Activated T-helper 9 cell treated with anti-CD3 and anti-CD28 coated beads, Interleukin-2, amount 50 U/mL, for 16 hours (primary cell): ENCODE data around the gene TNFRSF25.
"Not testable (repeated sequence)": the region's sequence is repeated elsewhere in the genome, so short reads cannot be mapped to it uniquely, and the experiment has no call there.

Source experiments
- DNase-seq: peaks from one replicate; pipeline ENCODE4 v3.0.0-alpha.2; 2020; ENCODE audit warnings: low read depth

Gene TNFRSF25

GRCh38 chr1:6502000-6502891 lies 36.3 kb upstream of the TNFRSF25 start:
- DNase-seq, result no peak

- no peak for DNase-seq
Observed at GRCh38 chr1:6501279-6501813, 35.4 kb upstream of the TNFRSF25 start.

DNA sequence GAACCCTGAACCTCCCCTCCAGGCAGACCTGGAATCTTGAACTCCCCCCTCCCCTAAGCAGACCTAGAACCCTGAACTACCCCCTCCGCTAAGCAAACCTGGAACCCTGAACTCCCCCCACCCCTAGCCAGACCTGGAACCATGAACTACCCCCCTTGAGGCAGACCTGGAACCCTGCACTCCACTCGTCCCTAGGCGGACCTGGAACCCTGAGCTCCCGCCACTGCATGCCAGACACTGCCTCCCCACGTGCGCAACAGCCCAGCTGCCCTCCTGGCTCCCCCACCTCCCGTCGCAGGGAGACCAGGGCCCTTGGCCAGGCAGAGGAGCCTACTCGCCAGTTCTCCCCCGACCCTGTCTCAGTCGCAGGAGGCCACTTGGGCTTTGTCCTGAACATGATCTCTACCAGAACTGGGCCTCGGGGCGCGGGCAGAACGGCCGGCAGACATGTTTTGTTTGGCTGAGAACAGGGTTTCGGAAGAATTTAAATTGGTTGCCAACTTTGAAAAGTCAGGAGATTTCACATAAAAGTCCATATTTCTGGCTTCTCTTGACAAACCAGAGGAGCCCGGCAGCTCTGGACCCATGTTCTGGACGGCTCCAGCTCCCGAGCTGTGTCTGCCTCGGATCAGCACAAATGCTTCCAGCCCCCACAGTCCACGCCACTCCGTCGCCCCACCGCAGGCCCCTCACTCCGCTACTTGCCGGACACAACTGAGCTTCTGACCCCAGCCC lies 34.7 kb upstream of the TNFRSF25 start:
- DNase-seq, result no peak

DNA sequence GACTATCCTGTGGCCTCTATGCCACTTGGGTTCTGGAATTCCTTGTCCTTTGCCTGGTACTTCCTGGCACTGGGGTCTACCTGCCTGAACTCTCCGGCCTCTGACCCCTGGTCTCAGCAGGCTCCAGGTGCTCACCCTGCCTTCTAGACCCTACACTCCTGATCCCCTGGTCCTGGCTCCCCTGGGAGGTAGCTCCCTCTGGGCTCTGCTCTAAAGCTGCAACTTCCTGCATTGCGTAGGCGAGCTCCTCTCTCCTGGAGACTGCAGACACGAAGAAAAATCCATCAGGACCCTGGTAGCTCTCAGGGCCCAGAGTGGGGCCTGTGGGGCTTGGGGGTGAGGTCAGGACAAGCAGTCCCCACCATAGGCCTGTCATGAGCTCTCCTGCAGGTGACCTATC lies 33.3 kb upstream of the TNFRSF25 start:
- no peak for DNase-seq

- no peak for DNase-seq
Observed at GRCh38 chr1:6498576-6499111, 32.7 kb upstream of the TNFRSF25 start.

DNA sequence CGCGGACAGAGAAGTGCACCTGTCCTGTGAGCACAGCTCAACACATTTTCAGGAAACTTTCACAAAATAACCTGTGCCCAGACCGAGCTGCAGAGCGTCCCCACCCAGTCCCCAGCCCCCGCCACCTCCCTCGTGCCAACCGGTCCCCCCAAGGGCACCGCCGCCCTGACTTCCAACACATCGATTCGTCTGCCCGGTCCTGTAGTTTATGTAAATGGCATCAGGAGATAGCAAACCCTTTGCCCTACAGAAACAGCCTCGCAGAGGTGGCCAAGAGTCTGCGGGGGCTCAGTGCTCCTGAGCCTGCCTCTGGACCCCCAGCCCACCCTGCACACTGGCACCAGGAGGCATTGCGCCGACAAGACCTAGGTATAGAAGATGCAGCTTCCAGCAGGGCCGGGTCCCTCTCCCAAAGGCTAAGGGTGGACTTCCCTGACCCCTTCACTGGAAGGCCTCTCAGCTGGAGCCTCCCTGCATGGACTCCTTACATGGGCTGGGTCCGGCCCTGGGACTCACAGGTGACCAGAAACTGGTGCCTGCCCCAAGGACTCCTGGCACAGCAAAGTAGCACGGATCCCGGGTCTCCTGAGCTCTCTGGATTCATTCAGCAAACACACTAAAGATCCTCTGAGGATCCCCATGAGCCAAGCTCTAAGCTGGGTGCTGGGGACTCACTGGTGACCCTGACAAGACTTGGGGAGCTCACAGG lies 32.0 kb upstream of the TNFRSF25 start:
- DNase-seq, result no peak

DNA sequence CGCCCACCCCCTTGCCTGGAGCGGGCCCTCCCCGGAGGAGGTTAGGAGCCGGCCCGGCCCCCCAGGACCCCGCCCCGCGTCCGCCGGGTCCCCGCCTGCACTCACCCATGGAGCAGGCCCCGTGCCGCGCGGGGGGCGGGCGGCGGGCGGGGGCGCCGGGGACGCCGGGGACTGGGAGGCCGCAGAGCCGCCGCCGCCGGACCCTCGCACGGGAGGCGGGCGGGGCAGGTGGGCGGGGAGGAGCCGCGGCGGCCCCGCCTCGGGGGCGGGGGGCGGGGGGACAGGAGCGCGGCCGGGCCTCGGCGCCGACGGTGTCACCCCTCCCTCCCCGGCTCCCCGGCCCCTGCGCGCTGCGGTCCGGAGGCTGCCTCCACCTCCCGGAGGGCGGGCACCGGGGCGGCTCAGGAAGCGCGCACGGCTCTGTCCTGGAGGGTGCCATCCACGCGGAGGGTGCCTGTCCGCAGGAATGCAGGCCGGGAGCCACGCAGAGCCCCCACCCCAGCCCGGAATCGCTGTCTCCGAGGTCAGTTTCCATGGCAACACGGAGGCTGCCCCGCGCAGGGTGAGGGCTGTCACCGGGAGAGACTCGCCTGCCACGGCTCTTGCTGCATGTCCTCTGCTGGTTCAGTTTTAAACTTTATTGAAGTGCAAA lies 31.4 kb upstream of the TNFRSF25 start:
- peak; percentile 46 for DNase-seq

GRCh38 chr1:6496890-6497214 lies 30.9 kb upstream of the TNFRSF25 start:
- no peak for DNase-seq

GRCh38 chr1:6496365-6496721 lies 30.4 kb upstream of the TNFRSF25 start:
- no peak for DNase-seq

GRCh38 chr1:6495540-6496364 lies 29.8 kb upstream of the TNFRSF25 start:
- DNase-seq, result no peak

DNA sequence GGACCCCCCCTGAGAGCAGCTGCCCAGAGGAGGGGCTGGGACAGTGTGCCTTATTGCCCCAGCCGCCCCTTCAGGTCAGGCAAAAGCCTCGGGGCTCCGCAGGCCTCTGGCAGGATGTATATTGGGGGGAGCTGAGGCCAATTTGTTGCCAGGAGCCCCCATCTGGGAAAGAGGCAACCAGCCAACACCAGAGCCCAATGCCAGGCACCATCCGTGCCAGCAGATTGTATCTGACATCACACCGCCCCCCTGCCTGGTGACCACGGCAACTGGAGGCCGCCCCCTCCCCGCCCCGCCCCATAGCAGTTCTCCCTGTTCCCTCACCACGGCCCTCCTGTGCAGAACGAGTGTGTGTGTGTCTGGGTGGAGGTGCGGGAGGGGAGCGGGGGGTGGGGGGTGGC lies 29.1 kb upstream of the TNFRSF25 start:
- no peak for DNase-seq

DNA sequence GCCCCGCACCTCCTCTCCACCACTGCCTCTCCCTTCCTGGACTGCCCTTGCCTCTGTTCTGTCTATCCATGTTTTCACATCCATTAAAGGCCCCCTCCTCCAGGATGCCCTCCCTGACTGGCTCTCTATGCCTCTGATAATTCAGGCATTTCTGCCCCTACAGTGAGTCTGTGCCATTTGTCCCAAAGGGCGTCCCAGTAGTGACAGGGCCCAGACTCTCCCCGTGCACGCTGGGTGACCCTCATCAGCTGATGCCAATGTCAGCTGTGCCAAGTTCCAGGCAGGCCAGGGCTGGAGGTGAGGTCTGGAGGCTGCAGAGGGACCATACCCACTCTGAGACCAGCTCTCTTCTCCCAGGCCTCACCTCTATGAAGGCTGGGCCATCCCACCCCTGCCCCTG lies 28.7 kb upstream of the TNFRSF25 start:
- DNase-seq, result no peak

- not testable (repeated sequence) for DNase-seq
Observed at GRCh38 chr1:6493834-6494223, 27.9 kb upstream of the TNFRSF25 start.

- DNase-seq, result no peak
Observed at GRCh38 chr1:6491966-6492365, 26.0 kb upstream of the TNFRSF25 start.

GRCh38 chr1:6491480-6491962 lies 25.5 kb upstream of the TNFRSF25 start, which contains the start of gene PLEKHG5:
PLEKHG5 (minus strand) TSS chr1:6491667; CDS start chr1:6477571, 14,096 bp downstream.
- no peak for DNase-seq

- no peak for DNase-seq
Observed at GRCh38 chr1:6491081-6491449, 25.1 kb upstream of the TNFRSF25 start.

- peak; percentile 36 for DNase-seq
Observed at GRCh38 chr1:6490181-6491080, 24.5 kb upstream of the TNFRSF25 start.

DNA sequence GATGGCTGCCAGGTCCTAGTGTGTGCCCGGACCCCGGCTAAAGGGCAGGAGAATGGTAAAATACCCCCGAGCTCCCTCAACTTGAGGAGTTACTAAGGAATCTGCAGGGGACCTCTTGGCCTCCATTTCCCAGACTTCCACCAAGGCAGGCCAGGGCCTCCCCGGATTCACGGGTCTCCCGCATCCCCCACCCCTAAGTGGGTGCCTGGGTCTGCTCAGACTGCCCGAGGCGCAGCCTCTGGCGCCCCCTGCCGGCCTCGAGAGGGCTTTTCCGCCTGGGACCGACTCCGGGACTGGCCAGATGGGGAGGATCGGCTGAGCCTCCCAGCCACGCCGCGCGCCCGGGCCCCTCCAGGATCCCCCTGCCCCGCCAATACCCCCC lies 23.8 kb upstream of the TNFRSF25 start:
- peak; percentile 72 for DNase-seq

DNA sequence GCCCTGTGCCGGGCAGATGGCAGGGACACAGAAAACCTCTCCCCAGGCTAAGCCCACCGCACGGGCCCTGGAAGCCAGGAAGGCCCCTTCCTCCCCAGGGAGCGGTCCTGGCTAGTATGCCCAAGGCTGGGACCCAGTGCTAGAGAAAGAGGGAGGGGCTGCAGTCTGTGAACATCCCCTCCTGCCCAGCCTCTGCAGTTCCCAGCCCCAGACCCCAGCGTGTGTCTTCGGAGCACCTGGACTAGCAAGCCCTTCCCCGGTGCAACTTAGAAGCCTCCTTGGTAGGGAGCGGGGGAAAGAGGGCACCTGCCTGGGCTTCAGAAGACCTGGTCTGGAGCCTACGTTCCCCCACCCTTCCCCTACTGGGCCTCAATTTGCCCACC lies 23.4 kb upstream of the TNFRSF25 start:
- DNase-seq, result no peak
